Stimulated activated CD4-positive, alpha-beta T cell treated with anti-CD3 and anti-CD28 coated beads, Interleukin-1b, Interleukin-23, amount 100 ng/mL, for 4 hours (primary cell): ENCODE data around the gene CADPS.

ENCODE experiments used
- DNase-seq, 2 donors: peaks; one replicate each; pipeline ENCODE4 v3.0.0-alpha.2; 2020; ENCODE audit warnings: low read depth in 2 of 2

Gene CADPS

DNA sequence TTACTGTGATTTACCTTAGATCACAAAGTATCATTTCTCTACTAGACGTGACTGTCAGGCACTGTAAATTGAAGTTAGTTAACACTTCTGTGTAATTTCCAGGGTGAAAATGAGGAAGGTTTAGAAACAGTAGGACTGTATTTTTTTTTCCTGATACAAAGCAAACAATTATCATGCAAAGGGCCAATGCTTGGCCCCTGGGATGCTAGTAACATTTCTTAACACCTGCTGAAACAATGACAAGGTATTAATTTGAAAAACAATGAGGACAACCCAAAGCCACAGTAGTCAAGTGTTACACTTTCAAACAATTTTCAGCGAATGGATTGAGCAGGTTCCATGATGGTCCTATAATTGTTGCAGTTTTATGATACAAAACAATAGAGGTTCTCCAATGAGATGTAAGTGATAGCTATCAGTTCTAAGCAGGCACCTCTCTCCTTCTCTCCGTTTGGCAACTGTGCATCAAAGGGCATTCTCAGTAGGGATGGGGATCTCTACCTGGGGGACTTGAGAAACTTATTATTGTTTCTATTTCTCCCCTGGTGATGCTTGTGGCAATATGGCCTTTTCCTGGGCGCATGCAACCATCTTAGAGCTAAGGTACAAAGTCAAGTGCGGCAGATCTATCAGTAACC lies 435.9 kb downstream of the CADPS start:
- DNase-seq, result no peak

DNA sequence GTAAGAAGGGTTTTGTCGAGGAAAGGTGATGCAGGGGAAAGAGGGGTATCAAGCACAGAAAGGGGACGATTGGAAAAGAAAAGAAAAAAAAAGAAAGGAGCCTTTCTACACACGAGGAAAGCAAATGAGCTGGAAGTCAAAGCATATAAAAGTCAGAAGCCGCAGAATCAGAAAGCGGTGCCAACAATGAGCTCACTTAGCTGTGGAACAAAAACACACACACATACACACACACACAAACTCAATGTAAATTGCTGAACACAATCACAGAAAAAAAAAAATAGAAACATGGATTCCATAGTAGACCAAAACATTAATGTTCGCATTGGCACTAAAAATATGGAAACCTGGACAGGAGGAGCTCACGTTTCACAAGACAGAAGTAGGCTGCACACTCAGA lies 438.4 kb downstream of the CADPS start:
- DNase-seq, result no peak

DNA sequence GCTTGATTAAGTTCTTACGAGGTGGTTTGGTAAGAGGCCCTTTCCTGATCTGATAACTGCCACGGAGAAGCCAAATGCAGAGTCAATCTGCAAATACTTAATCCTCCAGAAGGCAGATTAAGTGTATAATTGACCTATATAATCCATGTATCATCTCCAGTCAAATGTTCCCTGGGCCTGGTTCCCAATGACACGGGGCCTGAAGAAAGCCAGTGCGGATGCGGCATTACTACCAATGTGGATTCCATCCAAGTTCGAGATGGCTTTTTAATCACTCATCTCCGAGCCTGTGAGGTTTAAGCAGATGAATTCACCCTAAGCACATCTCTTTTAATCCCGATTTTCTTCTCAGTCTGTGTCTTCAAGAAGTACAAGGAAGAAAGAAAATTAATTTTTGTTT lies 441.8 kb downstream of the CADPS start:
- DNase-seq, result no peak

DNA sequence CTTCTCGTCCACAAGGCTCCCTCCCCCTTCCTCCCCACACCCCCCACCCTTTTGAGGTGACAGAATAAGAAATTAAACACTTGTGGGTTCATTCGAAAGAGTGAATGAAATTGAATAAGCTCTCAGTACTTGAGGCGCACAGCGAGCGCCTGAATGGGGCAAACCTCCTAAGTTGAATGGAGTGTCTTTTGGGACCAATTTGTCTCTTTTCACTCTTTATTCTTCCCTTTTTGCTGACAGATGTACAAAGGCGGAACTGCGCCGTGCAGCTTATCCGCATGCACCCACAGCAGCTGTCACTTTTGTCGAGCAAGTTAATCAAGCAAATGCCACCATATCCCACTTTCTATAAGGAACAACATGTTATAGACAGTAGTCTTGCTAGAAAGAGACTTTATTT lies 454.0 kb downstream of the CADPS start:
- no peak for DNase-seq

DNA sequence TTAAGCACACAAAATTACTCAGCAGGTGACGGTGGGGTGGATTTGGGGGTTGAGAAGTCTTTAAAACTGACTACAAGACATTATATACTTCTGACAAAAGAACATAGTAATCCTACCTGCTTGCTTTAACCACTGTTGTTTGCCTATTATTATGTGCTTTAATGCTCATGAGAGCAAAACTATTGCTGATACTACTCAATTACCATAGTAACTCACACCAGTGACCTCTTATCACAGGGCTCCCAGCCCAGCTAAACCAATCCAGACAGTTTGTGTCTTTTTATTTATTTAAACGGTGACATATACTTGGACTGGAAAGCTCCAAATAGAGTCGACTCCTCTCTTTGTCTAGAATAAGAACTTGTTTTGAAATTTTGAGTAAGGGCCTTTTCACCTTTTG lies 459.1 kb downstream of the CADPS start:
- no peak for DNase-seq

GRCh38 chr3:62415312-62415801 lies 459.9 kb downstream of the CADPS start:
- no peak for DNase-seq

DNA sequence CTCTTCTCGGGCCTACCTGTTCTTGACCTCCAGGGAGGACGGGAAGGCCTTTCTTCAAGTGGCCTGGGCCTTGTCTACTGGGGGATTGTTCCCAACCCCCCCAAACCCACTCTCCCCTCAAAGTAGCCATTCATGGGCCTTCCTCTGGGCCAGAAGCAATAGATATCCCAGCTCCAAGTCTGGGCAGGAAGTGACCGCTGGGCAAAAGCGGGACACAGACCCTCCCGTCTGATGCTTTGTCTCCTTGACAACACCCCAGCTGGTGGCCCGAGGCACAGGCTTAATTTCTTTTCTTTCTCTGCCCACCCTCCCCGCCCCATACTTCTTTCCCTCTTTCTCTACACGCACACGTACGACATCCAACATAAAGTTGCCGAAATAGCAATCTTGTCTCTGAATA lies 460.4 kb downstream of the CADPS start:
- no peak for DNase-seq

DNA sequence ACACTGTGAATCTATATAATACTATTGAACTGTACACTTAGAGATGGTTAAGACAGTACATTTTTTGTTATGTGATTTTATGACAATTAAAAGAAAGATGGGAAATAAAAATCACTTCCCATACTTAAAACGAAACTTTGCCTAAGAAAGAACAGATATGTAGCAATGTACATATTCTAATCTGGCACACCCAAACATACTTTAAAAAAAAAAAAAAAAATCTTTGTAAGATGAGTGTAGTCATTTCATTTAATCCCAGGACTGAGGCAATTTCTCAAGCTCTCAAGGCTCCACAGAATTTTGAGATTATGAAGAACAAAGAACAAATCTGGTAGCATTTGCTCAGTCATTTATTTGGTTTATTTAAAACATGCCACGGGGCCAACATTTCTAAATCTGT lies 461.5 kb downstream of the CADPS start:
- no peak for DNase-seq

DNA sequence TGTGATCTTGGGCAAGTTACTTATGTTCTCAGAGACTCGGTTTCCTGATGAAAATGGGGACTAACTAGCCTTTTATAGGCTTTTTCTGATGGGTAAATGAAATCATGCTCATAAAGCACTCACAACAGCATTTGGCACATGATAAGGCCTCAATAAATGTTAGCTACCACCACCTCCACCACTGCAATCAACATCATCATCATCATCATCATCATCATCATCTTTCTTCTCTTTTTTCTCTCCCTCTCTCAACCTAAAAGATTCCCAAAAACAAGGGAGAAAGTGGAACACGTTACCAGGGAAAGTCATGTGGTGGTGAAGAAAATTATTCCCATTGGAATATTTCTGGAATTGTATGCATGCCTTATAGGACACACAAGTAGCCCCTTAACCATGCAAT lies 468.3 kb downstream of the CADPS start:
- DNase-seq, result no peak

DNA sequence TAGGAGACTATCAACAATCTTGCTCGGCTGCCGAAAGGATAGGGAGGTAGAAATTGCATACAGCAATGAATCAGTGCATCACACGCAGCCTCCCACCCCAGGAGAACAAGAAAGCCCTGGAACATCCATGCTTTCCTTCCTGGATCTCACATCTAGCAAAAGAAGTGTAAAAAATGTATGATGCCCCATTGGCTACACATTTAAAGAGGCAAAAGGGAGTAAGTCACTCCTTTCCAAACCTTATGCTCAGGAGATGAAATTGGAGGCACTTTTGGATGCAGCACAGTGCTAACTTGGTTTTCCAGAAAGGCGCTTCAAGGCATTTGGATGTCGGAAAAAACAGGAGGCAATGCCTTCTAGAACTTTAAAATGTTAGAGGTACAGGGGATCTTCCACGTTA lies 469.6 kb downstream of the CADPS start:
- DNase-seq, result no peak

GRCh38 chr3:62405135-62405534 lies 470.1 kb downstream of the CADPS start:
- no peak for DNase-seq

DNA sequence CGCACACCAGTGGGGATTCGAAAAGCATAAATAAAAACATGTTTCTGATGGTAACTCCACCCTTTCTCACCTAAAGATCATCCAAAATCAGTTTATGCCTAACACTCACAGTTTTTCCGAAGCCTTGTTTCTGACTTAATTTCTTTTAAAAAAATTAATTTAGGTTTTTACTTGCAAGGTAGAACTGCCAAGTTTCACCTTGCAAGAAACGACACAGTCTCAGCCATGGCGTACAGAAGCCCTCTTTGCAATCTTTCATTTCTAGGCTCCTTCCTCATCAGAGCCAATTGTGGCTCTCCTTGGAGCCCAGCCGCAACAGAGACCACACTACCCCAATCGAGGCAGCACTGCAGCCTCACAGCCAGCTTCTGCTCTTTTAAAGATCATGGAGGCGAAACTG lies 470.9 kb downstream of the CADPS start:
- no peak for DNase-seq

GRCh38 chr3:62403765-62404164 lies 471.5 kb downstream of the CADPS start:
- DNase-seq, result no peak

DNA sequence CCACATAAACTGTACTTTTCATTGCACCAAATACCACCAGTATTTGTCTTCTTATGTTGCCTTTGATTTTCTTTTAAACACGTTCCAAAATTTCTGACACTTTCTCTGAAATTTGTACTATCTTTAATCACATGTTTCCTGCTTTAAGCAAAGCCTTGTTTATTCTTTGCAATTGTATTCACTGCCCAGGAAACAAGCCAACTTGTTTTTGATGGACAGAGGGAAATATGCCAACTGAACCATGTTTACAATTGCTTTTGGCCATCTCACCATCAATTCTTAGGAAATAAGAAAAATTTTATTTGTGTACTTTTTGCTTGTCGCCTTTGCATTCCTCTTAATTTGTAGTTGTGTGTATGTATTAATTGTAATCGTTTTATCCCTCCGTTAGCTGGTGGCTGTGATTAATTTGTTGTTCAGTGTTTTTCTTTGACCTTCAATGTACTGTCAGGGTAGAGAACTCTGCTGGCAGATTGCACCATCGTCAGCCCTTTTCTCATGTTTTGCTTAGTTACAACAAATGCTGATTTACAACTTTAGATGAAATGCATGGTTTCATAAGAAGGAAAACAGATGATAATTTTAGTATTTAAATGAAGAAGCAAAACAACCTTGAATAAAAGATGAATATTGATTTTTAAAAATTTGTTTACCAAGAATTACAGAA lies 482.5 kb downstream of the CADPS start:
- no peak for DNase-seq

- no peak for DNase-seq
Observed at GRCh38 chr3:62387251-62387650, 488.0 kb downstream of the CADPS start.

DNA sequence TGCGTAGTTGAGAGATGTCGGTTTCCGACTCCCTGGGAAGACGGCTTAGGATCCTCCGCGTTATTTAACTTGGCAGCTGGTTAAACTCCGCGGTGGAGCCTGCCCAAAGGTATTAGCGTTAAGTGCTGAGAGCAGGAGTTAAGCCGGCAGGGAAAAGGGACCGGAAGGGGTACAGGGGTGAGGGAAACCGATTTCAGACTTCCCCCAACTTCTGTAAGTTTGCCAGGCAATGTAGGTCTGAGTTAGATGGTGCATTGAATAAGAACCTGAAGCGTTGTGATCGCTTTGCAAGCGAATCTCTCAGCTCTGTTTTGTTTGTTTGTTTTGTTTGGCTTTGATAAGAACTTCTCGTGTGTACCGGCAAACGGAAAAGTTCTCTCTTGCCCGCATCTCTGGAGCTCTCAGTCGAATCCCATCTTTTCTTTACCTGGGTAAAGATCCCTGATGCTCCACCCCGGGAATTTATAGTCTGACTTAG lies 495.9 kb downstream of the CADPS start:
- DNase-seq, result no peak

GRCh38 chr3:62378921-62379320 lies 496.3 kb downstream of the CADPS start:
- no peak for DNase-seq

GRCh38 chr3:62378311-62378789 lies 496.9 kb downstream of the CADPS start:
- no peak for DNase-seq

DNA sequence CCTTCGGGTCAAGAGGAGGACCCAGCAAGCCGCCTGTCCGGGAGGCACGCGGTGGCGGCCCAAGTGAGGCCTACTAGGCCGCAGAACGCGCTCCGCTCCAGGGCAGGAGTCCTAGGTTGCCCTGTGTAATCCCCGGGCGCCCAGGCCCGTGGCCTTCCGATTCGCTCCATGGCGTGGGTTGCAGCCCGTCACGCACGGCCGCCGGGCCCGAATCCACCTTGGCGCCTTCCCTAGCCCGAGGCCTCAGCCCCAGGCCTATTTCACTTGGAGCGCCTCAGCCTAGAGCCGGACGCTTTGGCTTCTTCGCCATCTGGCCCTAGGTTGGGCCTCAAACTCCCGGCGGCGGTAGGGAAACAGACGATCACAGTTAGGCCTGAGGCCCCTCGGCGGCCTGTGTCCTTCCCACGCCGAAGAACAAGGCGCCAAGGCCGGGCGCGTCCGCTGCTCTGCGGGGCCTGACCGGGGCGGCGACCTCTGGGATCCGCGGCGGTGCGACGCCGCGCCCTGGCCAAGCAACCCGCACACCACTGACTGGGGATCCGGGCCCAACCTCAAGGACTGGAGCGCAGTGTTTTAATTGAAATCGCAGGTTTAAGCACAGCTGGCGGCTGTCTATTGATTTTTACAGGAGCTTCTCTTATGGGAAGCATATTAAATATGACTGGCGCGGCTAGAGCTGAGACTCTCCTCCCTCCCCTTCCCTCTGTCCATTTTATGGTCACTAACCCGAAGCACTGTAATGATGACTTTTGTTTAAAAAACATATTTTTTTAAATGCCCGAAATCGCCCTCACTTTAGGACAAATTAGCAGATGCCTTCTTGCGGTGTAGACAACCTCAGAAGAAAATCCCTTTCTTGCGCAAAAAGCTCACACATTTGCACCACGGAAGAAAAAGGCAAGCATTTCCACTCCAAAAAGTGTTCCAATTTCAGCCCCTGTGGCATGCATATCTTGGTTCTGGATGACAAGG lies 498.0 kb downstream of the CADPS start:
- DNase-seq, result no peak

GRCh38 chr3:62376454-62376720 lies 498.8 kb downstream of the CADPS start:
- DNase-seq, result no peak

DNA sequence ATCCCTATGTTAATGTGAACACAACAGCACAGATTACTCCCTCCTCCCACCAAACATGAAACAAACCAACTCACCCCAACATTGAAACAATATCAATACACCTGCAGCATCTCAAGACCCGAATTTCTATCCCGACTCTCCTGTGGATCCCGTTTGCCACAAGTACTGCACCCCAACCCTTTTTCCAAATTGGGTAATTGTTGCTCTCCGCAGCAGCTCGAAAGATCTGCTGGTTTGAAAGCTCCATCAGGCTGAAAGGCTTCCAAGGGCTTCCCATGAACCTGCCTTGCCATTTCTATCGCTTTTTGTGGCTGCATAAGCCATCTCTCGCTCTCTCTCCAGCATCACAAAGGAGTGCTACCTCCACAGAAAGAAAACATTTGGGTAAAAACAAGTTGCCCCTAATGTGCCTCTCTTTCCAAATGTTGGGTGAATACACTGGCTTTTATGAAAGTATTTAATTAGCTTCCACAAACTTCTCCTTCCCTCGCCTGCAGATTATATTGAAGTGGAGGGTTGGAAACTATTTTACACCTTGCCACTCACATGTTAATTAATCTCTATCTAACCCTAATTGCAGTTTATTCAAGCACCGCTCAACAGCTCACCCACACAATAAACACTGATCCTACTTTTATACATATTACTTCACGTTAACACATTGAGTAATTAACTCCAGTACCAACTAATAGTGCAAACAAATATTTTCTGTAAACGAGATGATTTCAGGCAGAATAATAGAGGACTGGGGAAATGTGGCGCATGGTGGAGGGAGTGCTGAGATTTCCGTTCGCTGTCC lies 499.4 kb downstream of the CADPS start:
- no peak for DNase-seq
